ENCODE data around the gene RPLP1. TPM values are rescaled to one million over a fixed set of nuclear protein-coding genes. Genes with fewer than 3 reads are reported as not detected.
A peak's percentile ranks its signal among the peaks of the same experiment; 100 is the strongest.
"Not testable (repeated sequence)": the region's sequence is repeated elsewhere in the genome, so short reads cannot be mapped to it uniquely, and the experiment has no call there.

The RPLP1 gene
- total RNA-seq, 1 experiment from 2014 or later: 148 TPM

GRCh38 chr15:69436951-69437350 is 15.7 kb upstream of the RPLP1 start:
- no peak for DNase-seq (ENCODE audit: low read depth)

- DNase-seq (ENCODE audit: low read depth): no peak
Measured at GRCh38 chr15:69439623-69440022, 13.0 kb upstream of the RPLP1 start.

DNA sequence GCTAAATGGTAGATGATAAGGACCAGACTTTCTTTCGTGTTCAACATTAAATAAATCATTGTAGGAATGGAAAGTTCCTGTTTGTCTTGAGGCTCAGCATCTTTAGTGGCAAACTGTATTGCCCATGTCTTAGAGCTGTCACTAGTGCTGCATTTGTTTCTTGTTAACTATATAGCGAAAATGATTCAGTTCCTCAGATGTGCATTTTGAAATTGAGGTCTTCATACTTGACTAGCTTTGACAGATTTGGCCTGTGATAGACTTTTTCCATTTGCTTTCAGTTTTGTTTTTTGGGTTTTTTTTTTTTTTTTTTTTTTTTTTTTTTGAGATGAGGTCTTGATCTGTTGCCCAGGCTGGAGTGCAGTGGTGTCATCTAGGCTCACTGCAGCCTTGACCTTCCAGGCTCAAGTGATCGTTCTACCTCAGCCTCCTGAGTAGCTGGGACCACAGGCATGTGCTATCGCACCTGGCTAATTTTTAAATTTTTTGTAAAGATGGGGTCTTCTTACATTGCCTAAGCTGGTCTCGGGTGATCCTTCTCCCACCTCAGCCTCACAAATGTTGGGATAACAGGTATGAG is 9.5 kb upstream of the RPLP1 start:
- DNase-seq (ENCODE audit: low read depth): no peak

DNA sequence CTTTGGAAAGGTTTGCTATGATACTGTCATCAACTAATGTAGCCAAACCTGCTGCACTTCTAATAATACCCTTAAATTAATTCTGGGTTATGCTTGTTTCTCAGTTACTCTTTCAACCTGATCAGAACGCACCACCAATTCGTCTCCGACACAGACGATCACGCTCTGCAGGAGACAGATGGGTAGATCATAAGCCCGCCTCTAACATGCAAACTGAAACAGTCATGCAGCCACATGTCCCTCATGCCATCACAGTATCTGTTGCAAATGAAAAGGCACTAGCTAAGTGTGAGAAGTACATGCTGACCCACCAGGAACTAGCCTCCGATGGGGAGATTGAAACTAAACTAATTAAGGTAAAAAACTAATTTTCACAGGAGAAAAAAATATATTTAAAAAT is 7.9 kb upstream of the RPLP1 start:
- no peak for DNase-seq (ENCODE audit: low read depth)

- DNase-seq (ENCODE audit: low read depth): no peak
Measured at GRCh38 chr15:69446953-69447352, 5.7 kb upstream of the RPLP1 start.

- DNase-seq (ENCODE audit: low read depth): not testable (repeated sequence)
Measured at GRCh38 chr15:69450221-69450620, 2.4 kb upstream of the RPLP1 start.

GRCh38 chr15:69450968-69451695 is 1.5 kb upstream of the RPLP1 start:
- DNase-seq (ENCODE audit: low read depth): no peak

DNA sequence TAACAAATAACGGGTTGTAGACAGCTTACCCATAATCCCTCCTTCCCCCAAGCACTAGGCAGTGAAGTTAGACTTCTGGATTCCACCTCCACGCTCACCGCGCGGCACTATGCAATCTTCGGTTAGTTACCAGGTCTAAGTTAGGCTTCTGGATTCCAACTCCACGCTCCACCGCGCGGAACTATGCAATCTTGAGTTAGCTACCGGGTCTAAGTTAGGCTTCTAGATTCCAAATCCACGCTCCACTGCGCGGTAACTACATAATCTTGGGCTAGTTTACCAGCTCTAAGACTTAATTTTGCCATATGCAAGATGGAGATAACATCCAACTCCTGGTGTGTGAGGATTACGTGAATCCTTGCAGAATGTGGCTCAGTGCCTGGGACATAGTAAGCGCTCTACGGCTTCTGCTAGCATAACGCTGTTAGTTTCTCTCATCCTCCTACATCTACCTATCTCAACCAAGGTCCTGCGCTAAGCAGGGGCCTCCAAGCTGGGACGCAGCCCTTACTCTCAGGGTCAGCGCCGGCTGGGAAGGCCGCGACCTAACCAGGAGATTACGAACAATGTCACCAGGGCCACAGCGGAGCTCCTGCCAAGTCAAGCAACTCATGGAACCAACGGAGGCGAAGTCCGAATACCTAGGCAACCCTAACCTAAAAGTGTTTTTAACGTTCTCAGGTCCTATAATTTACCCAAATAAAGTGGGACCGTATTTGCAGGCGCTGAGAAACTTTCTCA is 497 bp upstream of the RPLP1 start:
- DNase-seq (ENCODE audit: low read depth): no peak

DNA sequence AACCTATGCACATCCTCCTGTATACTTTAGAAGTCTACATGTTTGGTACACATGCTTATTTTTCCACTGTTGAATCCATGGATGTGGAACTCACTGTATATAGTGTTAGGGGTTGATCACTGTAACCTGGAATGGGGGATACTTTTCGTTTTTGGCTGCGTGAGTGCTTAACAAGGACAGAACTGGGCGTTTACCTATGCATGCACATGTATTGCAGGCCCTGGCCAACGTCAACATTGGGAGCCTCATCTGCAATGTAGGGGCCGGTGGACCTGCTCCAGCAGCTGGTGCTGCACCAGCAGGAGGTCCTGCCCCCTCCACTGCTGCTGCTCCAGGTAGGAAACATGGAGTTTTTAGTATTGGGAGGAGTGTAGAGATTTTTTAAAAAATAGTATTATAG is 2.3 kb downstream of the RPLP1 start:
- no peak for DNase-seq (ENCODE audit: low read depth)

- DNase-seq (ENCODE audit: low read depth): no peak
Measured at GRCh38 chr15:69456208-69457166, 3.9 kb downstream of the RPLP1 start.

- DNase-seq (ENCODE audit: low read depth): no peak
Measured at GRCh38 chr15:69457304-69458280, 5.0 kb downstream of the RPLP1 start.

- no peak for DNase-seq (ENCODE audit: low read depth)
Measured at GRCh38 chr15:69459066-69459465, 6.4 kb downstream of the RPLP1 start.

GRCh38 chr15:69460481-69460880 is 7.9 kb downstream of the RPLP1 start:
- DNase-seq (ENCODE audit: low read depth): no peak

GRCh38 chr15:69462030-69462492 is 9.4 kb downstream of the RPLP1 start:
- no peak for DNase-seq (ENCODE audit: low read depth)

DNA sequence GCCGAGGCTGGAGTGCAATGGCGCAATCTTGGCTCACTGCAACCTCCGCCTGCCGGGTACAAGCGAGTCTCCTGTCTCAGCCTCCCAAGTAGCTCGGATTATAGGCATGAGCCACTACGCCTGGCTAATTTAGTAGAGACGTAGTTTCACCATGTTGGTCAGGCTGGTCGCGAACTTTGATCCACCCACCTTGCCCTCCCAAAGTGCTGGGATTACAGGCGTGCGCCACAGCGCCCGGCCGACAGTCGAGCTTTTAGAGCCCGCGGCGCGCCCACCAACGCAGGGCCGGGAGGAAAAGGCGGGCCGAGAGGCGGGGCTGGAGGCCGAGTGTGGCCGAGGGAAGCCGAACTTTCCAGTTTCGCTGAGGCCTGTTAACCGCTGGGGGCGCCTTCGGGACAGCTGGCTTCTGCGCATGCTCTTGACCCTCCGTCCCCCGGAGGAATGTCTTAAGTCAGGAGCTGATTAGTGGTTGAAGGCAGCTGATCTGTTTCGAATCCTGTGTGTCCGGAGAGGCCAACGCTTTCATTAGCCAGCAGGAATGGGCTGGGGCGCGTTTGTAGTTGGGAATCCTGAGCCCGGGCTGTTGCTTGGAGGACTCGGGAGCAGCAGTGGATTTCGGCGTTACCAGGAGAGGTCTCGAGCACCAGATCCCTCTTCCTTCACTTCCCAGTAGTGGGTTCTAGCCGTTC is 10.0 kb downstream of the RPLP1 start:
- peak; percentile 97 for DNase-seq (ENCODE audit: low read depth)

GRCh38 chr15:69463182-69463756 is 10.7 kb downstream of the RPLP1 start:
- DNase-seq (ENCODE audit: low read depth): no peak

DNA sequence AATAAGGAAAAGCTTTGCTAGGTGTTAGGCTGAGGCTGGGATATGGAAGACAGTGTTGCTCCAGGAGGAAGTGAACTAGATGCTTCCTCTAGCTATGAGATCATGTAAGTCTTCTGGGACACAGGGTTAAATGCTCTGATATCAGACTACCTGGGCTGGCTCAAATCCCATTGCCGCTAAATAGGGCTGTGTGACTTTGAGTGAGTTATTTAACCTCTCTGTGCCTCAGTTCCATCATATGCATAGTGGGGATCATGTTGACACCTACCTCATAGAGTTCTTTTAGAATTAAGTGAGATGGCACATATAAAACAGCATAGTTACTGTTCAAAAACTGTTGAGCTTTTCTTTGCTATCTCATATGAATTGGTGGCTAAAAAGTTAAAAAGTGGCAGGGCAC is 12.6 kb downstream of the RPLP1 start:
- no peak for DNase-seq (ENCODE audit: low read depth)

GRCh38 chr15:69466733-69467132 is 14.1 kb downstream of the RPLP1 start:
- DNase-seq (ENCODE audit: low read depth): no peak

DNA sequence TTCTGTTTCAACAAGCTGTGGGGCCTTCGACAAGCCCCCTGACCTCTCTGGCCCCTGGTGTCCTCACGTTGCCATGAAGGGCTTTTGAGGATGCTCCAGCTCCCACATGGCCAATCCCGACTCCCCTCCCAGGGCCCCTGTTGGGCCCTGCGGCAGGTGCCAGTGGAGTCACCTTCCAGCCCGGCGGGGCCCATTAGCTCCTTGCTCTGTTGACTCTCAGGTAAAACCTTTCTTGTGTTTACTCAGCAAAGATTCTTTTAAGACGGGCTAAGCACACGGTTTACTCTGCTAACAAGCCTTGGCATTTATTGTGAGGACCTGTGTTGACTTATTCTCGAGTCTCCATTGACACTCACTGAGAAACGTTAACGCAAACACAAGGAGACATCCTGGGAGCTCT is 15.0 kb downstream of the RPLP1 start:
- DNase-seq (ENCODE audit: low read depth): no peak

All from Daoy (cell line).